Thyroid gland (tissue), 4 donors: ENCODE results near the gene FOXO6.

Experiments used
- POLR2A ChIP-seq, 2 donors: fragments of 450-650 bp; IDR thresholded peaks; one replicate each; pipeline ENCODE4 v1.6.1; 2017; ENCODE audit warnings: antibody characterized with exemption in 2 of 2, mild to moderate bottlenecking in 2 of 2, moderate library complexity in 1 of 2
- TF ChIP-seq, protein P1 (sequence below), 6 experiments: fragments of 200-600 bp in 3 of 6; fragments of 450-650 bp in 3 of 6; sonication (generic) in 3 of 6; IDR thresholded peaks; one replicate each; pipeline ENCODE4 v1.5.1; 2016 to 2019; ENCODE audit warnings: antibody characterized with exemption in 6 of 6, mild to moderate bottlenecking in 2 of 6, inconsistent platforms in 1 of 6, moderate library complexity in 1 of 6

- TF ChIP-seq, protein P1, sequence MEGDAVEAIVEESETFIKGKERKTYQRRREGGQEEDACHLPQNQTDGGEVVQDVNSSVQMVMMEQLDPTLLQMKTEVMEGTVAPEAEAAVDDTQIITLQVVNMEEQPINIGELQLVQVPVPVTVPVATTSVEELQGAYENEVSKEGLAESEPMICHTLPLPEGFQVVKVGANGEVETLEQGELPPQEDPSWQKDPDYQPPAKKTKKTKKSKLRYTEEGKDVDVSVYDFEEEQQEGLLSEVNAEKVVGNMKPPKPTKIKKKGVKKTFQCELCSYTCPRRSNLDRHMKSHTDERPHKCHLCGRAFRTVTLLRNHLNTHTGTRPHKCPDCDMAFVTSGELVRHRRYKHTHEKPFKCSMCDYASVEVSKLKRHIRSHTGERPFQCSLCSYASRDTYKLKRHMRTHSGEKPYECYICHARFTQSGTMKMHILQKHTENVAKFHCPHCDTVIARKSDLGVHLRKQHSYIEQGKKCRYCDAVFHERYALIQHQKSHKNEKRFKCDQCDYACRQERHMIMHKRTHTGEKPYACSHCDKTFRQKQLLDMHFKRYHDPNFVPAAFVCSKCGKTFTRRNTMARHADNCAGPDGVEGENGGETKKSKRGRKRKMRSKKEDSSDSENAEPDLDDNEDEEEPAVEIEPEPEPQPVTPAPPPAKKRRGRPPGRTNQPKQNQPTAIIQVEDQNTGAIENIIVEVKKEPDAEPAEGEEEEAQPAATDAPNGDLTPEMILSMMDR (IDR thresholded peaks at IDR 0.05), result no peak
- no peak for TF ChIP-seq POLR2A (IDR thresholded peaks at IDR 0.05)
Measured at GRCh38 chr1:41396084-41396483, 34.9 kb downstream of the FOXO6 start.
